Ascending aorta (tissue), 2 donors: ENCODE data around the gene THYN1. TPM values are rescaled to one million over a fixed set of nuclear protein-coding genes. Genes with fewer than 3 reads are reported as not detected.

Experiments
- DNase-seq, 2 donors: peaks; one replicate each; pipeline ENCODE4 v3.0.0-alpha.2; 2019; ENCODE audit warnings: low spot score in 2 of 2
- H3K27ac ChIP-seq, 2 donors: fragments of 200-600 bp; sonication (generic); one replicate each; pipeline ENCODE4 v1.5.1; 2016 to 2017; ENCODE audit warnings: mild to moderate bottlenecking in 1 of 2
- H3K27me3 ChIP-seq: fragments of 200-600 bp; sonication (generic); one replicate; pipeline ENCODE4 v1.5.1; 2017
- H3K36me3 ChIP-seq, 2 donors: fragments of 200-600 bp; sonication (generic); one replicate each; pipeline ENCODE4 v1.5.1; 2016
- H3K4me1 ChIP-seq, 2 donors: fragments of 200-600 bp; sonication (generic); one replicate each; pipeline ENCODE4 v1.5.1; 2016 to 2017; ENCODE audit warnings: mild to moderate bottlenecking in 1 of 2
- H3K4me3 ChIP-seq, 2 donors: fragments of 200-600 bp; sonication (generic); one replicate each; pipeline ENCODE4 v1.5.1; 2016 to 2017; ENCODE audit warnings: mild to moderate bottlenecking in 1 of 2
- H3K9me3 ChIP-seq, 2 donors: fragments of 200-600 bp; sonication (generic); one replicate each; pipeline ENCODE4 v1.5.1; 2016
- CTCF ChIP-seq, 3 experiments: fragments of 200-600 bp in 2 of 3; fragments of 450-650 bp in 1 of 3; sonication (generic) in 2 of 3; IDR thresholded peaks; one replicate each; pipeline ENCODE4 v1.5.1; 2016 to 2019; ENCODE audit warnings: antibody characterized with exemption in 3 of 3, mild to moderate bottlenecking in 1 of 3, moderate library complexity in 1 of 3
- intact Hi-C: fragments of 100-400 bp; cut with DNase I; formaldehyde crosslinking; loops from one replicate; pipeline ENCODE4 v1.15.1; 2023
- total RNA-seq: library from RNA; depleted of rRNA; stranded (reverse); fragments of >200 nt; gene quantifications from one replicate; pipeline ENCODE4 v1.1.0, GENCODE V29; 2016

THYN1 gene
- total RNA-seq, 1 donor from 2014 or later: 19.8 TPM

DNA sequence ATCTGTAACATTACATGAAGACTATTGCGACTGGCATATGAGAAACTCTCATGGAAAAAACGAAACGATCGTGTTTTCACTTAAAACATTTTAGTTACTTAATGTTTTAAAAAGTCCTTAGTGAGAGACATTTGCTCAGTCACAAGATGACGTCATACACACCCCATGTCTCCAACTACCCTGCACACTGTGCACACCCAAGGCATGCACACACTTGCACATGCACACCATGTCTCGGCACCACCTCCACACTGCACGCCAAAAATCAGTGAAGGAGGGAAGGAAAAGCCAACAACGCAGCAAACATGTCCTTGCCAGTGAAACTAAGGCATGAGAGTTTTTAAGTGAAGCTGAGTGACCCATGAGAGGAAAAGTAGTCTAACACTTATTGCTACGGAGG, 47.4 kb downstream of the THYN1 start:
- H3K27ac ChIP-seq: no peak overlapping the region
- intact Hi-C loops: no loop called here
- TF ChIP-seq CTCF (IDR thresholded peaks at IDR 0.05): no peak
- no peak overlapping the region for H3K4me3 ChIP-seq
- no peaks in the 10 kb centered on the region for H3K27me3 ChIP-seq
- H3K4me1 ChIP-seq: no peaks in the 10 kb centered on the region
- DNase-seq: no peak
- H3K9me3 ChIP-seq: no peaks in the 10 kb centered on the region
- peaks cover 24 to 57% of the 10 kb centered on the region in 2 donors for H3K36me3 ChIP-seq

DNA sequence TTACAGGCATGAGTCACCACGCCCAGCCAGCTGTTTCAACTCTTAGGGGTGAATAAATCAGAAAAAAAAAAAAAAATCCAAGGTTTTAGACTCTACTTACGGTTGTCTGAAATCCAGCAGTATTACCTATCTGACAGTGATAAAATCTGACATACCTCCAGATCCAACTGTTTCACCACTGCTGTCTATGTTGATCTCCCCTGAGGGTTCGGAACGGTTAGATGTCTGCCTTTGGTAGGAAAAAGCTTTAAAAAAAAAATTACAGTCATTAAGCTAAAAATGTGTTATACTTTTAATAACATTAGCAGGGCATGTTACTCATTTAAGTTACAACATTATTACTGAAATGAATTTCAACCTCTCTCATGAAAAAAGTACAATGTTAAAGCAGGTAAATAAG, 50.5 kb downstream of the THYN1 start:
- no peaks in the 10 kb centered on the region for H3K9me3 ChIP-seq
- H3K4me3 ChIP-seq: no peak overlapping the region
- H3K27ac ChIP-seq: no peak overlapping the region
- intact Hi-C loops: no loop called here
- no peaks in the 10 kb centered on the region for H3K27me3 ChIP-seq
- H3K4me1 ChIP-seq: no peaks in the 10 kb centered on the region
- DNase-seq: no peak
- H3K36me3 ChIP-seq: peaks cover 24 to 49% of the 10 kb centered on the region in 2 donors
- no peak for TF ChIP-seq CTCF (IDR thresholded peaks at IDR 0.05)

- Histone ChIP-seq H3K4me3 (no peak overlapping the region), H3K9me3 (no peaks in the 10 kb centered on the region), H3K27ac (no peak overlapping the region), H3K36me3 (peaks cover 18 to 42% of the 10 kb centered on the region in 2 donors), H3K27me3 (no peaks in the 10 kb centered on the region), H3K4me1 (no peaks in the 10 kb centered on the region)
- intact Hi-C loops: no loop called here
- DNase-seq: no peak
- TF ChIP-seq CTCF (IDR thresholded peaks at IDR 0.05): no peak
These were observed 52.5 kb downstream of the THYN1 start for GRCh38 chr11:134200688-134201087.

GRCh38 chr11:134199531-134199930, 53.6 kb downstream of the THYN1 start:
- Histone ChIP-seq H3K36me3 (peaks cover 15 to 37% of the 10 kb centered on the region in 2 donors), H3K9me3 (no peaks in the 10 kb centered on the region), H3K27ac (no peak overlapping the region), H3K4me1 (no peaks in the 10 kb centered on the region), H3K4me3 (no peak overlapping the region), H3K27me3 (no peaks in the 10 kb centered on the region)
- TF ChIP-seq CTCF (IDR thresholded peaks at IDR 0.05): no peak
- intact Hi-C loops: no loop called here
- DNase-seq: no peak

Other genes starting within 250 kb of the THYN1 start
- 59.8 TPM for gene JAM3, start 184.3 kb downstream of the THYN1 start, total RNA-seq
- 4.8 TPM for gene NCAPD3, start 29.4 kb downstream of the THYN1 start, total RNA-seq
- gene VPS26B, start 28.7 kb downstream of the THYN1 start, total RNA-seq: 18.0 TPM
- gene ACAD8, start 216 bp upstream of the THYN1 start, total RNA-seq: 28.6 TPM
- not detected for gene GLB1L3, start 23.0 kb upstream of the THYN1 start, total RNA-seq
- gene GLB1L2, start 78.6 kb upstream of the THYN1 start, total RNA-seq: 1.7 TPM
- 0.32 TPM for gene B3GAT1, start 158.9 kb upstream of the THYN1 start, total RNA-seq